ENCODE data around the gene SAMD10.

GRCh38 chr20:63944078-63944941 lies 35.1 kb downstream of the SAMD10 start:
- TF ChIP-seq CTCF (IDR thresholded peaks at IDR 0.05) = no peak
- no peak for TF ChIP-seq POLR2AphosphoS5 (IDR thresholded peaks at IDR 0.05; ENCODE audit: low read depth, low read length)
- no peak for TF ChIP-seq TAF1 (IDR thresholded peaks at IDR 0.05; ENCODE audit: borderline replicate concordance, low read depth, low read length)
- TF ChIP-seq GATA2 (CRISPR knock-in tag; IDR thresholded peaks at IDR 0.05) = no peak
- no peak for TF ChIP-seq RAD21 (IDR thresholded peaks at IDR 0.05; ENCODE audit: low read length)
- no peak for TF ChIP-seq TEAD4 (IDR thresholded peaks at IDR 0.05; ENCODE audit: borderline replicate concordance, insufficient read depth)
- TF ChIP-seq TCF12 (IDR thresholded peaks at IDR 0.05) = no peak
- TF ChIP-seq MXI1 (IDR thresholded peaks at IDR 0.05; ENCODE audit: low read depth, low read length) = no peak
